B cell (primary cell): ENCODE results near the gene NSUN5.

Source experiments
- EZH2 ChIP-seq: IDR thresholded peaks from 2 replicates; pipeline ENCODE4 v1.6.1; 2012; ENCODE audit warnings: borderline replicate concordance, low read depth, mild to moderate bottlenecking, moderate library complexity, low read length; ENCODE audit not compliant: insufficient read depth, poor library complexity, severe bottlenecking
- TF ChIP-seq, protein P1 (sequence below): fragments of 200-600 bp; IDR thresholded peaks from one replicate; pipeline ENCODE4 v1.8.0; 2022; ENCODE audit warnings: antibody characterized with exemption, mild to moderate bottlenecking

GRCh38 chr7:73353243-73353642, 44.6 kb upstream of the NSUN5 start:
- TF ChIP-seq, protein P1, sequence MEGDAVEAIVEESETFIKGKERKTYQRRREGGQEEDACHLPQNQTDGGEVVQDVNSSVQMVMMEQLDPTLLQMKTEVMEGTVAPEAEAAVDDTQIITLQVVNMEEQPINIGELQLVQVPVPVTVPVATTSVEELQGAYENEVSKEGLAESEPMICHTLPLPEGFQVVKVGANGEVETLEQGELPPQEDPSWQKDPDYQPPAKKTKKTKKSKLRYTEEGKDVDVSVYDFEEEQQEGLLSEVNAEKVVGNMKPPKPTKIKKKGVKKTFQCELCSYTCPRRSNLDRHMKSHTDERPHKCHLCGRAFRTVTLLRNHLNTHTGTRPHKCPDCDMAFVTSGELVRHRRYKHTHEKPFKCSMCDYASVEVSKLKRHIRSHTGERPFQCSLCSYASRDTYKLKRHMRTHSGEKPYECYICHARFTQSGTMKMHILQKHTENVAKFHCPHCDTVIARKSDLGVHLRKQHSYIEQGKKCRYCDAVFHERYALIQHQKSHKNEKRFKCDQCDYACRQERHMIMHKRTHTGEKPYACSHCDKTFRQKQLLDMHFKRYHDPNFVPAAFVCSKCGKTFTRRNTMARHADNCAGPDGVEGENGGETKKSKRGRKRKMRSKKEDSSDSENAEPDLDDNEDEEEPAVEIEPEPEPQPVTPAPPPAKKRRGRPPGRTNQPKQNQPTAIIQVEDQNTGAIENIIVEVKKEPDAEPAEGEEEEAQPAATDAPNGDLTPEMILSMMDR: no peak
- no peak for TF ChIP-seq EZH2
